GM19395 (cell line): Measurements from ENCODE around the gene G0S2.

ENCODE experiments used
- ATAC-seq: cut with Tn5 transposase; IDR thresholded peaks from one replicate; pipeline ENCODE4 v1.9.1; 2021; ENCODE audit warnings: mild to moderate bottlenecking, moderate library complexity; ENCODE audit not compliant: unreplicated experiment

Gene G0S2

GRCh38 chr1:209648346-209648745 is 26.9 kb upstream of the G0S2 start:
- ATAC-seq: no peak

- no peak for ATAC-seq
Observed at GRCh38 chr1:209648931-209649776, 26.1 kb upstream of the G0S2 start.

GRCh38 chr1:209650454-209650853 is 24.8 kb upstream of the G0S2 start:
- ATAC-seq: no peak

GRCh38 chr1:209651138-209651587 is 24.0 kb upstream of the G0S2 start:
- peak; percentile 60 for ATAC-seq

GRCh38 chr1:209652121-209652735 is 23.0 kb upstream of the G0S2 start, which contains the start of gene LAMB3:
Gene LAMB3 (minus strand): TSS chr1:209652425. CDS start chr1:209650944, 1,481 bp downstream.
- no peak for ATAC-seq

GRCh38 chr1:209652873-209653401 is 22.3 kb upstream of the G0S2 start:
- ATAC-seq: no peak

GRCh38 chr1:209653915-209654351 is 21.3 kb upstream of the G0S2 start:
- ATAC-seq: peak; percentile 73

- ATAC-seq: no peak
Observed at GRCh38 chr1:209655411-209656231, 19.6 kb upstream of the G0S2 start.

GRCh38 chr1:209657140-209657879 is 17.9 kb upstream of the G0S2 start:
- ATAC-seq: no peak

- no peak for ATAC-seq
Observed at GRCh38 chr1:209657918-209658317, 17.3 kb upstream of the G0S2 start.

- ATAC-seq: peak; percentile 89
Observed at GRCh38 chr1:209659909-209660308, 15.3 kb upstream of the G0S2 start.

GRCh38 chr1:209661071-209661470 is 14.1 kb upstream of the G0S2 start:
- no peak for ATAC-seq

- ATAC-seq: no peak
Observed at GRCh38 chr1:209662879-209663327, 12.3 kb upstream of the G0S2 start.

GRCh38 chr1:209667103-209667502 is 8.1 kb upstream of the G0S2 start:
- ATAC-seq: no peak

- no peak for ATAC-seq
Observed at GRCh38 chr1:209667708-209668107, 7.5 kb upstream of the G0S2 start.

- no peak for ATAC-seq
Observed at GRCh38 chr1:209670441-209671082, 4.7 kb upstream of the G0S2 start.

- ATAC-seq: peak; percentile 94
Observed at GRCh38 chr1:209672705-209673630, 2.2 kb upstream of the G0S2 start.

GRCh38 chr1:209673631-209674417 is 1.4 kb upstream of the G0S2 start:
- ATAC-seq: no peak
